ENCODE measurements around the gene MEI1.

GRCh38 chr22:41681616-41682015 is 17.7 kb upstream of the MEI1 start:
- TF ChIP-seq CTCF (IDR thresholded peaks at IDR 0.05 in 2 of 3, conservative IDR thresholded peaks at IDR 0.05 in 1 of 3; ENCODE audit: insufficient read depth in 2 of 3, low read depth in 1 of 3, low read length in 3 of 3) (no peak), NRF1 (conservative IDR thresholded peaks at IDR 0.05 in 1 of 2, IDR thresholded peaks at IDR 0.05 in 1 of 2) (no peak), RFX1 (IDR thresholded peaks at IDR 0.05) (no peak), PCBP2 (IDR thresholded peaks at IDR 0.05; ENCODE audit: low read depth, low read length, poor library complexity, severe bottlenecking) (no peak), ZNF3 (CRISPR knock-in tag; IDR thresholded peaks at IDR 0.05) (no peak), ZBTB33 (CRISPR knock-in tag; IDR thresholded peaks at IDR 0.05) (no peak), CCAR2 (IDR thresholded peaks at IDR 0.05; ENCODE audit: low read depth, low read length) (no peak), CBX8 (IDR thresholded peaks at IDR 0.05; ENCODE audit: borderline replicate concordance, extremely low read depth, low read depth, low read length, poor library complexity, severe bottlenecking) (no peak)
- TF ChIP-seq, protein P1, sequence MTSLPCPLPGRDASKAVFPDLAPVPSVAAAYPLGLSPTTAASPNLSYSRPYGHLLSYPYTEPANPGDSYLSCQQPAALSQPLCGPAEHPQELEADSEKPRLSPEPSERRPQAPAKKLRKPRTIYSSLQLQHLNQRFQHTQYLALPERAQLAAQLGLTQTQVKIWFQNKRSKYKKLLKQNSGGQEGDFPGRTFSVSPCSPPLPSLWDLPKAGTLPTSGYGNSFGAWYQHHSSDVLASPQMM (CRISPR knock-in tag; IDR thresholded peaks at IDR 0.05) = no peak

Data from K562 (cell line).